Nephron (organoid): Measurements from ENCODE around the gene SLC26A6.

Experiments
- H3K27ac Mint-ChIP-seq, 3 experiments: 2 replicates each; pipeline ENCODE4 v1.8.0; 2020; ENCODE audit warnings: mixed read lengths in 3 of 3, mild to moderate bottlenecking in 2 of 3, moderate library complexity in 1 of 3
- H3K27me3 Mint-ChIP-seq: 2 replicates; pipeline ENCODE4 v1.8.0; 2021; ENCODE audit warnings: low read depth, mild to moderate bottlenecking, moderate library complexity, mixed read lengths
- H3K36me3 Mint-ChIP-seq: 2 replicates; pipeline ENCODE4 v1.8.0; 2020; ENCODE audit warnings: low read depth, mixed read lengths
- H3K4me1 Mint-ChIP-seq: 2 replicates; pipeline ENCODE4 v1.8.0; 2020; ENCODE audit warnings: mixed read lengths
- H3K4me3 Mint-ChIP-seq, 3 experiments: 2 replicates each; pipeline ENCODE4 v1.8.0; 2020; ENCODE audit warnings: mild to moderate bottlenecking in 3 of 3, mixed read lengths in 3 of 3, moderate library complexity in 2 of 3
- H3K9me3 Mint-ChIP-seq: 2 replicates; pipeline ENCODE4 v1.8.0; 2020; ENCODE audit warnings: mixed read lengths
- CTCF ChIP-seq, 3 experiments: fragments of 200-600 bp; sonication (generic); IDR thresholded peaks; one replicate each; pipeline ENCODE4 v1.5.0; 2021; ENCODE audit warnings: antibody characterized with exemption in 3 of 3; ENCODE audit not compliant: unreplicated experiment in 3 of 3

Gene SLC26A6

GRCh38 chr3:48650723-48651122, 15.5 kb upstream of the SLC26A6 start:
- Mint-ChIP-seq H3K9me3 (no peaks in the 10 kb centered on the region), H3K36me3 (peaks cover 3% of the 10 kb centered on the region), H3K27ac (no peak overlapping the region), H3K27me3 (peaks cover 17% of the 10 kb centered on the region), H3K4me3 (no peak overlapping the region), H3K4me1 (no peaks in the 10 kb centered on the region)
- no peak for TF ChIP-seq CTCF (IDR thresholded peaks at IDR 0.05; ENCODE audit: unreplicated experiment in 3 of 3)

GRCh38 chr3:48648188-48648850, 13.1 kb upstream of the SLC26A6 start:
- no peak for TF ChIP-seq CTCF (IDR thresholded peaks at IDR 0.05; ENCODE audit: unreplicated experiment in 3 of 3)
- Mint-ChIP-seq H3K4me3 (no peak overlapping the region), H3K36me3 (peaks cover 7% of the 10 kb centered on the region), H3K27me3 (peaks cover 4% of the 10 kb centered on the region), H3K9me3 (no peaks in the 10 kb centered on the region), H3K4me1 (no peaks in the 10 kb centered on the region), H3K27ac (no peak overlapping the region)

GRCh38 chr3:48647714-48648113, 12.5 kb upstream of the SLC26A6 start:
- H3K27ac Mint-ChIP-seq: no peak overlapping the region
- no peak for TF ChIP-seq CTCF (IDR thresholded peaks at IDR 0.05; ENCODE audit: unreplicated experiment in 3 of 3)
- H3K9me3 Mint-ChIP-seq: no peaks in the 10 kb centered on the region

GRCh38 chr3:48644898-48645760, 9.9 kb upstream of the SLC26A6 start:
- no peak overlapping the region for H3K27ac Mint-ChIP-seq
- no peaks in the 10 kb centered on the region for H3K4me1 Mint-ChIP-seq
- H3K9me3 Mint-ChIP-seq: no peaks in the 10 kb centered on the region
- no peak overlapping the region for H3K4me3 Mint-ChIP-seq
- TF ChIP-seq CTCF (IDR thresholded peaks at IDR 0.05; ENCODE audit: unreplicated experiment in 3 of 3): no peak
- peaks cover 5% of the 10 kb centered on the region for H3K27me3 Mint-ChIP-seq
- H3K36me3 Mint-ChIP-seq: peaks cover 4% of the 10 kb centered on the region

More at GRCh38 chr3:48647714-48648113, 12.5 kb upstream of the SLC26A6 start:
- Mint-ChIP-seq H3K4me3 (no peak overlapping the region), H3K4me1 (no peaks in the 10 kb centered on the region), H3K27me3 (peaks cover 5% of the 10 kb centered on the region), H3K36me3 (peaks cover 4% of the 10 kb centered on the region)

- Mint-ChIP-seq H3K4me3 (no peak overlapping the region), H3K27ac (no peak overlapping the region), H3K4me1 (no peaks in the 10 kb centered on the region), H3K27me3 (peaks cover 3% of the 10 kb centered on the region), H3K9me3 (no peaks in the 10 kb centered on the region), H3K36me3 (peaks cover 4% of the 10 kb centered on the region)
- TF ChIP-seq CTCF (IDR thresholded peaks at IDR 0.05; ENCODE audit: unreplicated experiment in 3 of 3): no peak
Observed at GRCh38 chr3:48642605-48643004, 7.3 kb upstream of the SLC26A6 start.
